Activated CD8-positive, alpha-beta T cell treated with anti-CD3 and anti-CD28 coated beads for 36 hours (primary cell): Measurements from ENCODE around the gene FHIP2A. TPM values are rescaled to one million over a fixed set of nuclear protein-coding genes. Genes with fewer than 3 reads are reported as not detected.
A peak's percentile ranks its signal among the peaks of the same experiment; 100 is the strongest.
"Not testable (repeated sequence)": the region's sequence is repeated elsewhere in the genome, so short reads cannot be mapped to it uniquely, and the experiment has no call there.

Source experiments
- ATAC-seq: fragments of 200-7000 bp; cut with Tn5 transposase; one replicate; pipeline ENCODE4 v1.10.0; 2021; ENCODE audit warnings: mild to moderate bottlenecking, moderate library complexity
- CTCF ChIA-PET: fragments of 350-600 bp; sonication (Branson Sonifier 250); formaldehyde crosslinking; loops from one replicate; lab custom pipeline; 2021; ENCODE audit warnings: antibody characterized with exemption; lab: Charles Lee
- POLR2A ChIA-PET: fragments of 350-600 bp; sonication (Branson Sonifier 250); formaldehyde crosslinking; loops from one replicate; lab custom pipeline; 2021; ENCODE audit warnings: antibody characterized with exemption; lab: Charles Lee
- DNase-seq: peaks from one replicate; pipeline ENCODE4 v3.0.0-alpha.2; 2020
- H3K27ac Mint-ChIP-seq: one replicate; pipeline ENCODE4 v1.8.0; 2021; ENCODE audit warnings: mild to moderate bottlenecking, mixed read lengths
- H3K27me3 Mint-ChIP-seq: one replicate; pipeline ENCODE4 v1.8.0; 2021; ENCODE audit warnings: mixed read lengths
- H3K36me3 Mint-ChIP-seq: one replicate; pipeline ENCODE4 v1.8.0; 2021; ENCODE audit warnings: low read depth, mixed read lengths
- H3K4me1 Mint-ChIP-seq: one replicate; pipeline ENCODE4 v1.8.0; 2021; ENCODE audit warnings: low read depth, mixed read lengths
- H3K4me3 Mint-ChIP-seq: one replicate; pipeline ENCODE4 v1.8.0; 2021; ENCODE audit warnings: mild to moderate bottlenecking, moderate library complexity, mixed read lengths
- H3K9me3 Mint-ChIP-seq: one replicate; pipeline ENCODE4 v1.8.0; 2021; ENCODE audit warnings: mixed read lengths
- intact Hi-C: fragments of 100-400 bp; cut with micrococcal nuclease; formaldehyde crosslinking; loops from one replicate; pipeline ENCODE4 v1.10.0; 2022
- total RNA-seq, 2 experiments: library from RNA; stranded (reverse); gene quantifications; one replicate each; pipeline ENCODE4 v1.2.3, GENCODE V29; 2021
- TF ChIP-seq, protein P1 (sequence below): fragments of 200-600 bp; IDR thresholded peaks from one replicate; pipeline ENCODE4 v1.8.0; 2022; ENCODE audit warnings: antibody characterized with exemption, mild to moderate bottlenecking

FHIP2A gene, protein sequence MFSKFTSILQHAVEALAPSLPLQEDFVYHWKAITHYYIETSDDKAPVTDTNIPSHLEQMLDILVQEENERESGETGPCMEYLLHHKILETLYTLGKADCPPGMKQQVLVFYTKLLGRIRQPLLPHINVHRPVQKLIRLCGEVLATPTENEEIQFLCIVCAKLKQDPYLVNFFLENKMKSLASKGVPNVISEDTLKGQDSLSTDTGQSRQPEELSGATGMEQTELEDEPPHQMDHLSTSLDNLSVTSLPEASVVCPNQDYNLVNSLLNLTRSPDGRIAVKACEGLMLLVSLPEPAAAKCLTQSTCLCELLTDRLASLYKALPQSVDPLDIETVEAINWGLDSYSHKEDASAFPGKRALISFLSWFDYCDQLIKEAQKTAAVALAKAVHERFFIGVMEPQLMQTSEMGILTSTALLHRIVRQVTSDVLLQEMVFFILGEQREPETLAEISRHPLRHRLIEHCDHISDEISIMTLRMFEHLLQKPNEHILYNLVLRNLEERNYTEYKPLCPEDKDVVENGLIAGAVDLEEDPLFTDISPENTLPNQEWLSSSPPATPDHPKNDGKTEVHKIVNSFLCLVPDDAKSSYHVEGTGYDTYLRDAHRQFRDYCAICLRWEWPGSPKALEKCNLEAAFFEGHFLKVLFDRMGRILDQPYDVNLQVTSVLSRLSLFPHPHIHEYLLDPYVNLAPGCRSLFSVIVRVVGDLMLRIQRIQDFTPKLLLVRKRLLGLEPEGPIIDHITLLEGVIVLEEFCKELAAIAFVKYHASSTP
- 10 to 100 TPM; 12.6 to 16.6 TPM for total RNA-seq

DNA sequence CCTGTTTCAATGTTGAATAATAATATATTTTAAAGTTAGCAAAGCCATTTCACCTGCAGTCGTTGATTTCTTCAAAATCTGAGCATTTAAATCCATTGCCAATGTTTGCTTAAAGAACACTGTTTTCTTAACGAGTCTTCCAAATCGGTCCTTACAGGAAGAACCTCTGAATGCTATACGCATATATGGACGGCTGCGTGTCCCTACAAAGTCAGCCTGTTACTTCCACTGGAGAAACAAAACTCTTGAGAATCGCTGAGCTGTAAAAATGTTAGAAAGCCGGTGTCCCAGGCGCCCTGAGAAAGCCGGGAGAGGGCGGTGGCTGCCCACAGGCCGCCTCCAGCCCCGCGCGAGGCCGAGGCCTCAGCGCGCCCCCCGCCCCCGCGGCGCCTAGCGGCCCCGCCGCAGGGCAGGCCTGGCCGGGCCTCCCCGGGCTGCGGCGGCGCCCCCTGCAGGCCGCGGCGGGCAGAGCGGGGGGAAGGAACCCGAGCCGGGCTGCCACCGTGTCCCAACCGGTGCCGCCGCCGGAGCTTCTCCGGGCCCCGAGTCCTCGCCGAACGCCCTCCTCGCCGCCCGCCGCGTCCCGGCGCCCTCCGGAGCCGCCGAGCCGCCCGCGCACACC, at the start of gene FHIP2A:
Gene FHIP2A (plus strand): TSS at position 488 of the 622 bp plus-strand sequence. CDS start 299 bp downstream, outside the sequence.
- Mint-ChIP-seq H3K27ac (peak within 1 kb of the TSS; percentile 94), H3K4me1 (peaks cover 34% of the 10 kb centered on the region), H3K9me3 (no peaks in the 10 kb centered on the region), H3K36me3 (peaks cover 10% of the 10 kb centered on the region), H3K4me3 (peak within 1 kb of the TSS; percentile 92), H3K27me3 (peaks cover 2% of the 10 kb centered on the region)
- ATAC-seq (peak; percentile 91), DNase-seq (peak; percentile 84)
- intact Hi-C loops: no loop called here
- CTCF ChIA-PET: interaction anchor here (0.8 to 3.1 kb wide), 27 partner anchors 8 to 518 kb away, joined by 3 to 19 read pairs (median 4); partner anchors contain the start of gene TRUB1
- POLR2A ChIA-PET: interaction anchor here (0.7 to 2.0 kb wide), 9 partner anchors 13 to 280 kb away, joined by 3 to 8 read pairs (median 3); partner anchors contain the start of gene TRUB1
- TF ChIP-seq, protein P1, sequence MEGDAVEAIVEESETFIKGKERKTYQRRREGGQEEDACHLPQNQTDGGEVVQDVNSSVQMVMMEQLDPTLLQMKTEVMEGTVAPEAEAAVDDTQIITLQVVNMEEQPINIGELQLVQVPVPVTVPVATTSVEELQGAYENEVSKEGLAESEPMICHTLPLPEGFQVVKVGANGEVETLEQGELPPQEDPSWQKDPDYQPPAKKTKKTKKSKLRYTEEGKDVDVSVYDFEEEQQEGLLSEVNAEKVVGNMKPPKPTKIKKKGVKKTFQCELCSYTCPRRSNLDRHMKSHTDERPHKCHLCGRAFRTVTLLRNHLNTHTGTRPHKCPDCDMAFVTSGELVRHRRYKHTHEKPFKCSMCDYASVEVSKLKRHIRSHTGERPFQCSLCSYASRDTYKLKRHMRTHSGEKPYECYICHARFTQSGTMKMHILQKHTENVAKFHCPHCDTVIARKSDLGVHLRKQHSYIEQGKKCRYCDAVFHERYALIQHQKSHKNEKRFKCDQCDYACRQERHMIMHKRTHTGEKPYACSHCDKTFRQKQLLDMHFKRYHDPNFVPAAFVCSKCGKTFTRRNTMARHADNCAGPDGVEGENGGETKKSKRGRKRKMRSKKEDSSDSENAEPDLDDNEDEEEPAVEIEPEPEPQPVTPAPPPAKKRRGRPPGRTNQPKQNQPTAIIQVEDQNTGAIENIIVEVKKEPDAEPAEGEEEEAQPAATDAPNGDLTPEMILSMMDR: no peak

DNA sequence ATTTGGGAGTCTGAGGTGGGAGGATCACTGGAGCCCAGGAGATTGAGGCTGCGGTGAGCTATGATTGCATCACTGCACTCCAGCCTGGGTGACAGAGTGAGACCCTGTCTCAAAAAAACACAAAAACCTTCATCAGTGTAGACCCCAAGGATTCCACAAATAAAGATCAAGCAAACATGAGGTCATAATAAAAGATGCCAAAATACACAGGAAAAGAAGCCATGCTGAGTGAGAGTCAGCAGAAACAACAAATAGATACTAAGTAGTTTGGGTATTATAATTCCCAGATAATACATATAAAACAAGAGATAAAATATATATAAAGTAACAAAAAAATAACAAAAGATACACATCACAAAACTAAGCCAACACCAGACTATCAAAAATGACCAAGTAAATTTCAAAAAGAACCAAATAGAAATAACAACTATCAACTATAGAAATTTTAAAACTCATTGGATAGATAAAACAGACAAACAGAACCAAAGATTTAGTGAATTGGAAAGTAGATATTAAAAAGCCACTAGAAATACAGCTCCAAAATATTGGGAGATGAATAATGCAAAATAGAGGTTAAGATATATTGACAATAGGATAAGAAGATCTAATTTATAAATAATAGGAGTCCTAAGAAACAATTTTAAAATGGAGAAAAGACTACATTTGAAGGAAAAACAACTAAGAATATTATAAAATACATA, 48.9 kb upstream of the FHIP2A start:
- no peaks in the 10 kb centered on the region for H3K9me3 Mint-ChIP-seq
- H3K4me3 Mint-ChIP-seq: no peak overlapping the region
- DNase-seq (no peak), ATAC-seq (no peak)
- H3K4me1 Mint-ChIP-seq: no peaks in the 10 kb centered on the region
- POLR2A ChIA-PET: no interaction called here
- TF ChIP-seq, protein P1: no peak
- CTCF ChIA-PET: interaction anchor here (1.0 kb wide), 1 partner anchor 14 kb away, joined by 3 read pairs; no protein-coding TSS in a partner anchor
- no peaks in the 10 kb centered on the region for H3K36me3 Mint-ChIP-seq
- H3K27ac Mint-ChIP-seq: no peak overlapping the region
- H3K27me3 Mint-ChIP-seq: peaks cover 11% of the 10 kb centered on the region
- intact Hi-C loops: no loop called here

DNA sequence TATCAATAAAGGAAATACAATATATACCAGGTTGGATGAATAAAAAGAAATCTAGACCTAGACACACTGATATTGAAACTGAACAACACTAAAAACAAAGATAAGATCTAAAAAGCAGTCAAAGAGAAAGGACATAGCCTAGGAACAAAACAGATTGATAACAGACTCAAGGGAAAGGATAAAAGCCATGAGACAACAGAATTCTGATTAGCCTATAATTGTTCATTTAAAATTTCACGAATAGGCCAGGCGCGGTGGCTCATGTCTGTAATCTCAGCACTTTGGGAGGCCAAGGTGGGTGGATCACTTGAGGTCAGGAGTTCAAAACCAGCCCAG, 48.4 kb upstream of the FHIP2A start:
- TF ChIP-seq, protein P1: no peak
- ChIA-PET POLR2A (no interaction called here), CTCF (interaction anchor here (1.6 kb wide), 1 partner anchor 219 kb away, joined by 3 read pairs; no protein-coding TSS in a partner anchor)
- no peaks in the 10 kb centered on the region for H3K36me3 Mint-ChIP-seq
- H3K9me3 Mint-ChIP-seq: no peaks in the 10 kb centered on the region
- peaks cover 12% of the 10 kb centered on the region for H3K27me3 Mint-ChIP-seq
- H3K4me3 Mint-ChIP-seq: no peak overlapping the region
- ATAC-seq: no peak
- DNase-seq: no peak
- H3K27ac Mint-ChIP-seq: no peak overlapping the region
- intact Hi-C loops: no loop called here
- no peaks in the 10 kb centered on the region for H3K4me1 Mint-ChIP-seq

DNA sequence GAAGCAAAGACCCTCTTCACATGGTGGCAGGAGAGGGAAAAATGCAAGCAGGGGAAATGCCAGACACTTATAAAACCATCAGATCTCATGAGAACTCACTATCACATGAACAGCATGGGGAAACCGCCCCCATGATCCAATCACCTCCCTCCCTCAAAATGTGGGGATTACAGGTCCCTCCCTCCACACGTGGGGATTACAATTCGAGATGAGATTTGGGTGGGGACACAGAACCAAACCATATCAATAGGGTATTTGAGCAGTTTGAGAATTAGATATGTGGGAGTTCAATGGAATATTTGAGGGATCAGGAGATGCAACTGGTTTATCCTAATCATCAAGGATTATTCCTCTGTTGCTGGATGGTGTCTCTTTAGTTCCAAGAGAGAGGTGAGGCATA, 46.5 kb upstream of the FHIP2A start:
- H3K27ac Mint-ChIP-seq, CTCF ChIA-PET, H3K4me3 Mint-ChIP-seq, intact Hi-C loops, H3K4me1 Mint-ChIP-seq, POLR2A ChIA-PET, H3K27me3 Mint-ChIP-seq, DNase-seq, H3K9me3 Mint-ChIP-seq, ATAC-seq, H3K36me3 Mint-ChIP-seq: not testable (repeated sequence)

DNA sequence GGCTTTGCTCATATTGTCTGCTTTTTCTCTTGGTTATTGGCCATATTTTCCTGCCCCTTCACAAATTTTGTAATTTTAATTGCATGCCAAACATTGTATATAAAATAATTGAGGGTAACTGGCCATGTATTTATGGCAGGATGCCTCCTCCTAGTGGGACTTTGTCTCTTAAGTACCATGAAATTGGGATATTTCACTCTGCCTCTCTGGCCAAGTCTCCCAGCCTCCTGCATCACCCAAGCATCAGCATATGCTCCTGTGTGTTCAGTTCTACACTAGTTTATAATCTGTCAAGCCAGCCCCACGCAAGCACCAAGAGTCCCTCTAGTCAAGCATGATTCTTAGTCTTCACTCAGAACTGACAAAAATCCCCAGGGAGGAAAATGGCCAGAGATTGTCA, 44.2 kb upstream of the FHIP2A start:
- Mint-ChIP-seq H3K4me1 (peaks cover 5% of the 10 kb centered on the region), H3K9me3 (no peaks in the 10 kb centered on the region), H3K27ac (no peak overlapping the region), H3K4me3 (no peak overlapping the region), H3K36me3 (no peaks in the 10 kb centered on the region), H3K27me3 (peaks cover 3% of the 10 kb centered on the region)
- ChIA-PET CTCF (no interaction called here), POLR2A (no interaction called here)
- ATAC-seq (no peak), DNase-seq (no peak)
- intact Hi-C loops: no loop called here
- TF ChIP-seq, protein P1: no peak
